ENCODE results near the gene LRRC41. TPM values are rescaled to one million over a fixed set of nuclear protein-coding genes. Genes with fewer than 3 reads are reported as not detected.
A peak's percentile ranks its signal among the peaks of the same experiment; 100 is the strongest.

Gene LRRC41
- total and polyA plus RNA-seq, 2 of the 13 experiments (the other 11 are each of a cell fraction or from before 2014, with no cell fraction given), result 48.1 to 53.6 TPM

- Histone ChIP-seq H4K20me1 (ENCODE audit: insufficient read depth, low read length) (no peaks in the 10 kb centered on the region), H3K27me3 (ENCODE audit: control insufficient read depth in 1 of 2, insufficient read depth in 2 of 2, low read length in 2 of 2) (no peaks in the 10 kb centered on the region), H3K4me2 (ENCODE audit: low read depth, low read length) (no peak overlapping the region), H3K4me1 (ENCODE audit: insufficient read depth, low read length) (peaks cover 13% of the 10 kb centered on the region), H3K79me2 (ENCODE audit: insufficient read depth, low read length) (no peaks in the 10 kb centered on the region), H2AFZ (ENCODE audit: low read length) (no peak overlapping the region), H3K9me3 (ENCODE audit: low read length) (no peaks in the 10 kb centered on the region), H3K4me3 (replicated peaks in 1 of 3; ENCODE audit: insufficient read depth in 1 of 3, low read depth in 2 of 3, low read length in 3 of 3) (no peak overlapping the region), H3K36me3 (replicated peaks in 1 of 2; ENCODE audit: control insufficient read depth in 1 of 2, insufficient read depth in 2 of 2, low read length in 2 of 2) (peaks cover 18 to 78% of the 10 kb centered on the region in 2 experiments), H3K9ac (ENCODE audit: insufficient read depth, low read depth, low read length) (no peak overlapping the region), H3K27ac (ENCODE audit: extremely low read length, insufficient read depth, low read length) (no peak overlapping the region)
- no peak for DNase-seq (ENCODE audit: low spot score)
- intact Hi-C loops (cut with micrococcal nuclease; ENCODE audit: unreplicated experiment) (no loop called here), in situ Hi-C loops (cut with HindIII; ENCODE audit: extremely low pct_ligation_motif_present, low pct_unique_long_range_greater_than_20kb) (no loop called here)
- BruUV-seq (replicated peaks), result no TSS peak
- ChIA-PET CTCF (ENCODE audit: low intra/inter-chr PET ratio, low total read pairs) (no interaction called here), POLR2A (interaction anchor here (1.1 kb wide), 1 partner anchor 31 kb away, joined by 4 read pairs; no protein-coding TSS in a partner anchor)
- no peak; the same call in 2 of the 3 replicates for ATAC-seq
- WGBS (ENCODE audit: low lambda C conversion rate), result 89% methylated on average over 13 of the region's 14 CpGs
- TF ChIP-seq POLR2A (IDR thresholded peaks at IDR 0.05; ENCODE audit: insufficient read depth in 1 of 2, low read depth in 2 of 2, low read length in 2 of 2), result peak in 1 of 2 experiments; percentile 63; a peak in 2 of 4 replicates
- peak; percentile 56; the same call in 1 of the 2 replicates for TF ChIP-seq ZBTB38 (CRISPR knock-in tag; IDR thresholded peaks at IDR 0.05)
- TF ChIP-seq SRSF4 (IDR thresholded peaks at IDR 0.05; ENCODE audit: low read depth, low read length, poor library complexity, severe bottlenecking), result no peak
- peak; percentile 93 for TF ChIP-seq RBM22 (optimal IDR thresholded peaks at IDR 0.05; ENCODE audit: low read length)
- no peak for FAIRE-seq
These were observed 25.6 kb downstream of the LRRC41 start for GRCh38 chr1:46277658-46278373.

- in situ Hi-C loops (cut with HindIII; ENCODE audit: extremely low pct_ligation_motif_present, low pct_unique_long_range_greater_than_20kb), result no loop called here
- no peak for DNase-seq (ENCODE audit: low spot score)
- H3K79me2 ChIP-seq (ENCODE audit: insufficient read depth, low read length), result no peaks in the 10 kb centered on the region
- no peak overlapping the region for H3K4me3 ChIP-seq (replicated peaks in 1 of 3; ENCODE audit: insufficient read depth in 1 of 3, low read depth in 2 of 3, low read length in 3 of 3)
- no peak for ATAC-seq
- H3K27ac ChIP-seq (ENCODE audit: extremely low read length, insufficient read depth, low read length), result no peak overlapping the region
- ChIA-PET POLR2A (interaction anchor here (2.0 kb wide), 1 partner anchor 29 kb away, joined by 5 read pairs; the partner anchor contains the start of genes LRRC41 and UQCRH), CTCF (ENCODE audit: low intra/inter-chr PET ratio, low total read pairs) (no interaction called here)
- H2AFZ ChIP-seq (ENCODE audit: low read length), result no peak overlapping the region
- H3K36me3 ChIP-seq (replicated peaks in 1 of 2; ENCODE audit: control insufficient read depth in 1 of 2, insufficient read depth in 2 of 2, low read length in 2 of 2), result peaks cover 27 to 89% of the 10 kb centered on the region in 2 experiments
- no peaks in the 10 kb centered on the region for H3K27me3 ChIP-seq (ENCODE audit: control insufficient read depth in 1 of 2, insufficient read depth in 2 of 2, low read length in 2 of 2)
- TF ChIP-seq CHD4 (IDR thresholded peaks at IDR 0.05; ENCODE audit: borderline replicate concordance, low read length), result no peak
- TF ChIP-seq RBM22 (optimal IDR thresholded peaks at IDR 0.05; ENCODE audit: low read length), result peak; percentile 3
- TF ChIP-seq SCMH1 (CRISPR knock-in tag; IDR thresholded peaks at IDR 0.05; ENCODE audit: borderline replicate concordance), result no peak
- no peak for TF ChIP-seq RORA (CRISPR knock-in tag; IDR thresholded peaks at IDR 0.05)
- 0 out of 4 replicates have a peak, but pooled peaks of 1 of the 2 experiments have one; percentile 8 for TF ChIP-seq POLR2A (IDR thresholded peaks at IDR 0.05; ENCODE audit: insufficient read depth in 1 of 2, low read depth in 2 of 2, low read length in 2 of 2)
- H4K20me1 ChIP-seq (ENCODE audit: insufficient read depth, low read length), result no peaks in the 10 kb centered on the region
- no peak for FAIRE-seq
- no peaks in the 10 kb centered on the region for H3K9me3 ChIP-seq (ENCODE audit: low read length)
- 98% methylated on average over 6 of the region's 6 CpGs for WGBS (ENCODE audit: low lambda C conversion rate)
- peaks cover 7% of the 10 kb centered on the region for H3K4me1 ChIP-seq (ENCODE audit: insufficient read depth, low read length)
- H3K9ac ChIP-seq (ENCODE audit: insufficient read depth, low read depth, low read length), result no peak overlapping the region
- no TSS peak for BruUV-seq (replicated peaks)
- H3K4me2 ChIP-seq (ENCODE audit: low read depth, low read length), result no peak overlapping the region
- intact Hi-C loops (cut with micrococcal nuclease; ENCODE audit: unreplicated experiment), result no loop called here
These were observed 28.4 kb downstream of the LRRC41 start for GRCh38 chr1:46275030-46275337.
